Measurements from ENCODE around the gene MISP3.

GRCh38 chr19:14055396-14055795, 17.2 kb upstream of the MISP3 start:
- no peak for TF ChIP-seq POLR2AphosphoS5 (IDR thresholded peaks at IDR 0.05)
- TF ChIP-seq POLR2A (IDR thresholded peaks at IDR 0.05), result no peak
